RWPE2 (cell line): ENCODE measurements around the gene ATP1B1.

Experiments
- ATAC-seq: fragments of 200-7000 bp; cut with Tn5 transposase; 3 replicates; pipeline ENCODE4 v1.9.1; 2021; ENCODE audit warnings: low read depth
- DNase-seq: peaks from one replicate; pipeline ENCODE4 v3.0.0-alpha.2; 2020; ENCODE audit warnings: low spot score
- H3K27ac ChIP-seq: fragments of 450-650 bp; 2 replicates; pipeline ENCODE4 v1.5.1; 2017; ENCODE audit warnings: mild to moderate bottlenecking; ENCODE audit not compliant: poor library complexity, severe bottlenecking
- H3K27me3 ChIP-seq: fragments of 250-450 bp; sonication (Bioruptor Pico); 2 replicates; pipeline ENCODE4 v1.5.1; 2021; ENCODE audit warnings: mild to moderate bottlenecking, moderate library complexity; ENCODE audit not compliant: insufficient read depth, poor library complexity, severe bottlenecking
- H3K36me3 ChIP-seq: fragments of 250-450 bp; sonication (Bioruptor Pico); 2 replicates; pipeline ENCODE4 v1.5.1; 2020; ENCODE audit warnings: low read depth, mild to moderate bottlenecking, moderate library complexity
- H3K4me1 ChIP-seq: fragments of 250-450 bp; sonication (Bioruptor Pico); 2 replicates; pipeline ENCODE4 v1.5.1; 2021; ENCODE audit warnings: mild to moderate bottlenecking, moderate library complexity; ENCODE audit not compliant: insufficient read depth, poor library complexity, severe bottlenecking
- H3K4me3 ChIP-seq: fragments of 250-450 bp; sonication (Bioruptor Pico); 2 replicates; pipeline ENCODE4 v1.5.1; 2021; ENCODE audit warnings: mild to moderate bottlenecking, moderate library complexity; ENCODE audit not compliant: severe bottlenecking
- H3K9me3 ChIP-seq: fragments of 250-450 bp; sonication (Bioruptor Pico); 2 replicates; pipeline ENCODE4 v1.5.1; 2021; ENCODE audit warnings: mild to moderate bottlenecking, moderate library complexity; ENCODE audit not compliant: severe bottlenecking
- CTCF ChIP-seq: fragments of 450-650 bp; IDR thresholded peaks from one replicate; pipeline ENCODE4 v1.5.1; 2017; ENCODE audit warnings: mild to moderate bottlenecking, moderate library complexity; ENCODE audit not compliant: poor library complexity, severe bottlenecking

Gene ATP1B1

GRCh38 chr1:169078163-169078883 is 28.2 kb upstream of the ATP1B1 start:
- no peaks in the 10 kb centered on the region for H3K4me1 ChIP-seq
- no peak overlapping the region for H3K27ac ChIP-seq
- no peaks in the 10 kb centered on the region for H3K27me3 ChIP-seq
- H3K9me3 ChIP-seq: no peaks in the 10 kb centered on the region
- DNase-seq (no peak), ATAC-seq (no peak)
- TF ChIP-seq CTCF: no peak
- H3K36me3 ChIP-seq: no peaks in the 10 kb centered on the region
- H3K4me3 ChIP-seq: no peak overlapping the region

- Histone ChIP-seq H3K27ac (no peak overlapping the region), H3K27me3 (no peaks in the 10 kb centered on the region), H3K4me1 (no peaks in the 10 kb centered on the region), H3K4me3 (no peak overlapping the region), H3K36me3 (no peaks in the 10 kb centered on the region), H3K9me3 (no peaks in the 10 kb centered on the region)
- DNase-seq (no peak), ATAC-seq (no peak; the same call in 2 of the 3 replicates)
- no peak for TF ChIP-seq CTCF
Measured at GRCh38 chr1:169081503-169082123, 24.9 kb upstream of the ATP1B1 start.

- Histone ChIP-seq H3K27me3 (no peaks in the 10 kb centered on the region), H3K36me3 (no peaks in the 10 kb centered on the region), H3K9me3 (no peaks in the 10 kb centered on the region), H3K4me3 (no peak overlapping the region), H3K27ac (no peak overlapping the region), H3K4me1 (no peaks in the 10 kb centered on the region)
- no peak for DNase-seq
- no peak for TF ChIP-seq CTCF
- no peak for ATAC-seq
Measured at GRCh38 chr1:169085911-169086310, 20.6 kb upstream of the ATP1B1 start.

- H3K4me3 ChIP-seq: no peak overlapping the region
- H3K36me3 ChIP-seq: no peaks in the 10 kb centered on the region
- H3K4me1 ChIP-seq: no peaks in the 10 kb centered on the region
- ATAC-seq (no peak), DNase-seq (no peak)
- no peaks in the 10 kb centered on the region for H3K9me3 ChIP-seq
- no peak overlapping the region for H3K27ac ChIP-seq
- no peak for TF ChIP-seq CTCF
- no peaks in the 10 kb centered on the region for H3K27me3 ChIP-seq
Measured at GRCh38 chr1:169086603-169087455, 19.7 kb upstream of the ATP1B1 start.
